ENCODE measurements around the gene PADI2. TPM values are rescaled to one million over a fixed set of nuclear protein-coding genes. Genes with fewer than 3 reads are reported as not detected.

PADI2 gene
- total RNA-seq, 2 experiments from 2014 or later = not detected

- Mint-ChIP-seq H3K4me3 (no peak overlapping the region), H3K4me1 (ENCODE audit: low read depth) (peaks cover 8% of the 10 kb centered on the region), H3K36me3 (ENCODE audit: low read depth) (no peaks in the 10 kb centered on the region), H3K9me3 (no peaks in the 10 kb centered on the region), H3K27ac (no peak overlapping the region), H3K27me3 (peaks cover 34% of the 10 kb centered on the region)
- POLR2A ChIA-PET = no interaction called here
- DNase-seq = no peak
- ATAC-seq = no peak
- intact Hi-C loops (cut with micrococcal nuclease) = no loop called here
- no peak for TF ChIP-seq CTCF (IDR thresholded peaks at IDR 0.05)
- CTCF ChIA-PET = interaction anchor here (1.2 to 10.4 kb wide), 3 partner anchors 13 to 173 kb away, joined by 3 to 163 read pairs (median 24); no protein-coding TSS in a partner anchor
Measured at GRCh38 chr1:17123196-17124045, 4.2 kb upstream of the PADI2 start.

- DNase-seq (no peak), ATAC-seq (no peak)
- Mint-ChIP-seq H3K36me3 (ENCODE audit: low read depth) (no peaks in the 10 kb centered on the region), H3K4me1 (ENCODE audit: low read depth) (peaks cover 11% of the 10 kb centered on the region), H3K27ac (no peak overlapping the region), H3K27me3 (peaks cover 42% of the 10 kb centered on the region), H3K4me3 (no peak overlapping the region), H3K9me3 (no peaks in the 10 kb centered on the region)
- intact Hi-C loops (cut with micrococcal nuclease) = no loop called here
- ChIA-PET CTCF (interaction anchor here (0.6 to 10.4 kb wide), 5 partner anchors 54 to 174 kb away, joined by 3 to 163 read pairs (median 3); no protein-coding TSS in a partner anchor), POLR2A (interaction anchor here (1.0 kb wide), 1 partner anchor 111 kb away, joined by 3 read pairs; no protein-coding TSS in a partner anchor)
- no peak for TF ChIP-seq CTCF (IDR thresholded peaks at IDR 0.05)
Measured at GRCh38 chr1:17122521-17123164, 3.4 kb upstream of the PADI2 start.

- H3K36me3 Mint-ChIP-seq (ENCODE audit: low read depth) = no peaks in the 10 kb centered on the region
- ATAC-seq (no peak), DNase-seq (no peak)
- no peak for TF ChIP-seq CTCF (IDR thresholded peaks at IDR 0.05)
- ChIA-PET POLR2A (interaction anchor here (1.0 kb wide), 1 partner anchor 111 kb away, joined by 3 read pairs; no protein-coding TSS in a partner anchor), CTCF (interaction anchor here (0.6 to 10.4 kb wide), 5 partner anchors 55 to 160 kb away, joined by 3 to 163 read pairs (median 3); partner anchors contain the start of gene PADI3)
- H3K9me3 Mint-ChIP-seq = no peaks in the 10 kb centered on the region
- no peak overlapping the region for H3K4me3 Mint-ChIP-seq
- peaks cover 11% of the 10 kb centered on the region for H3K4me1 Mint-ChIP-seq (ENCODE audit: low read depth)
- H3K27ac Mint-ChIP-seq = no peak overlapping the region
- peaks cover 44% of the 10 kb centered on the region for H3K27me3 Mint-ChIP-seq
- intact Hi-C loops (cut with micrococcal nuclease) = no loop called here
Measured at GRCh38 chr1:17121881-17122280, 2.6 kb upstream of the PADI2 start.

GRCh38 chr1:17120962-17121837 is 1.9 kb upstream of the PADI2 start:
- H3K27ac Mint-ChIP-seq = no peak overlapping the region
- no peaks in the 10 kb centered on the region for H3K9me3 Mint-ChIP-seq
- TF ChIP-seq CTCF (IDR thresholded peaks at IDR 0.05) = no peak
- H3K36me3 Mint-ChIP-seq (ENCODE audit: low read depth) = no peaks in the 10 kb centered on the region
- ChIA-PET CTCF (interaction anchor here (0.8 to 10.4 kb wide), 4 partner anchors 24 to 161 kb away, joined by 3 to 163 read pairs (median 4); partner anchors contain the start of gene PADI3), POLR2A (no interaction called here)
- H3K27me3 Mint-ChIP-seq = peaks cover 47% of the 10 kb centered on the region
- intact Hi-C loops (cut with micrococcal nuclease) = no loop called here
- H3K4me1 Mint-ChIP-seq (ENCODE audit: low read depth) = peaks cover 11% of the 10 kb centered on the region
- no peak overlapping the region for H3K4me3 Mint-ChIP-seq
- ATAC-seq = no peak
- DNase-seq = no peak
